GM21825 (cell line): ENCODE results near the gene JUP.

Experiments
- ATAC-seq: cut with Tn5 transposase; IDR thresholded peaks from one replicate; pipeline ENCODE4 v1.9.1; 2021; ENCODE audit warnings: mild to moderate bottlenecking, moderate library complexity; ENCODE audit not compliant: unreplicated experiment

Gene JUP

DNA sequence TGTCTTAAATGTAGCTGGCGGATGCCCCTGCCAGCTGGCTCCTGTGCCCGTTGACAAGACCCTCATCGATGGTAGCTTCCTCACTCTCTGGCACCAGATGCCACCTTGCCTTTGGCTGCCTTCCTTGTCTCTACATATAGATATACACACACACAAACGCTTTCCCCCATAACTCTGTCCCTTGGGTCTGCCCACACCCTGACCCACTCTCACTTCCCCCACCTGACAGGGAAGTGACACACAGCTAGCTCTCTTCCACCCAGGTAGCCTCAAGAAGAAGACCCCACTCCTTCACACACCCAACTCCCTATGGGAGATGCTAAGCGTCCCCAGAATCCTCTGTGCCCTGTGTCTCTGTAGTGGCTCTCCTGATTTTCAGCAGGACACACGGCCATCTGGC, 25.6 kb downstream of the JUP start:
- ATAC-seq: no peak

DNA sequence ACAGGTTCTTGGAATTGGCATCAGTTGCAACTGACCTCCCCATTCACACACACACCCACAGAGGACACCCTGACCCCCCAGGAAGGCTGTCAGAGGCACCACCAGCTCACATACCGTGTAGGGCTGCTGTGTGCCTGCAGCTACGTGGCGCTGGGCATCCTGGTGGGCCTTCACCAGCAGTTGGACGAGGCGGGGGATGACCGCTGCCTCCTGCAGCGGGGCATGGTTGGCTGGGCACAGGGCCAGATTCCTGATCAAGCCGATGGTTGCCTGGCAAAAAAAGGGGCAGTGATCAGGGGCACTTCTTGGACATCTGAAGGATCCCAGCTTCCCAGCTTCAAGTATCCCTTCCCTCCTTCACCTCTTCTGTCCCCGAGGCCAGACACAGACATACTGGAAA, 27.9 kb downstream of the JUP start:
- no peak for ATAC-seq

DNA sequence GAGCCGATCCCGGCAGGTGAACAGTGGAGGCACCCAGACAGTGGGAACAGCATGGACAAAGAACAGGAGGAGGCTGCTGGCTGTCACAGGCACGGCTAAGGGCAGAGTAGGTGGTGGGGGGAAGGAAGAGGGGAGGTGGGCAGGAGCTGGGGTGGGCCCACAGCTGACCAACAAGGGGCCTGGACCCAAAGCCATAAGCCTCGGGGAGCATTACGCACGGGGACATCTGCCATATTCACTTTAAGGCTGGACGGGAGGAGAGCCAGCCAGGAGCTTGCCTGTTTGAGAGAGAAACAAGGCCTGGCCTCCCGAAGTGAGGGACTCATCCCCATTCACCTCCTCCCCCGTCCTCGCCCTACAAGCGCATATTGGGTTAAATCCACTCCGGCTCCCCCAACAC, 32.4 kb downstream of the JUP start:
- ATAC-seq: no peak

DNA sequence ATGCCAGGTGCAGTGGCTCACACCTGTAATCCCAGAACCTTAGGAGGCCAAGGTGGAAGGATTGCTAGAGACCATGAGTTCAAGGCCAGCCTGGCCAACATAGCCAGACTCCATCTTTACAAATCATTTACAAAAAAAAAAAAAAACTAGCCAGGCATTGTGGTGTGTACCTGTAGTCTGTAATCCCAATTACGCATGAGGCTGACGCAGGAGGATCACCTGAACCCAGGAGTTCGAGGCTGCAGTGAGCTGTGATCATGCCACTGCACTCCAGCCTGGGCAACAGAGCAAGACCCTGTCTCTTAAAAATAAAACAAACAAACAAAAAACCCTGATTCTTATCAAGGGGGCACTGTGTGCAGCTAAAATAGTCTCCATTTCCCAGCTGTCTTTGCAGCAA, 35.2 kb downstream of the JUP start:
- no peak for ATAC-seq

DNA sequence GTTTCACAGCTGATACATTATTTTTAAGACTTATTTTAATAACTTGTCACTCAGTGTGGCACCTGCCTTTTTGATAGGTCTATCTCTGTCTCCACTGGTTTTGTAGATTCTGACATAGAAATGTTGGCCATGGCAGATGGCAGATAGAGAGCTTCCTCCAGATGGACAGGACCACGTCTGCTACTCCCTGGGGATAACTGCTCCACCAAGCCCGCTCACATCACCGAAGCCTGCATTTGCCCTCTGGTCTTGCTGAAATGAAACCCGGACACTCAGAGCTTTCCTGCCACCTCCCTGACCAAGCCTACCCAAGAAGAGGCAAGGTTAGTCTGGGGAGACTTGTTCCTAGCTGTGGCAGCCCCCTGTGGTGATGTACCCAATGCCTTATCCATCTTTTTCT, 35.6 kb downstream of the JUP start:
- ATAC-seq: no peak

DNA sequence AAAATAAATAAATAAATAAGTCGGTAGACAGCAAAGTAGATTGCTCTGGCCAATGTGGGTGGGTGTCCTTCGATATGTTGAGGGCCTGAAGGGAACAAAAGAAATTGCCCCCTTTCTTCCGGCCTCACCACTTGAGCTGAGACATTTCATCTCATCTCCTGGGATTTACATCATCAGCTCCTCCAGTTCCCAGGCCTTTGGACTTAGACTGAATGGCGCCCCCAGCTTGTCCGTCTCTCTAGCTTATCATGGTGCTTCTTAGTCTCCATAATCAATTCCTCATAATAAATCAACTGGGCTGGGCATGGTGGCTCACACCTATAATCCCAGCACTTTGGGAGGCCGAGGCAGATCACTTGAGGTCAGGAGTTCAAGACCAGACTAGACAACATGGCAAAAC, 38.2 kb downstream of the JUP start:
- no peak for ATAC-seq

DNA sequence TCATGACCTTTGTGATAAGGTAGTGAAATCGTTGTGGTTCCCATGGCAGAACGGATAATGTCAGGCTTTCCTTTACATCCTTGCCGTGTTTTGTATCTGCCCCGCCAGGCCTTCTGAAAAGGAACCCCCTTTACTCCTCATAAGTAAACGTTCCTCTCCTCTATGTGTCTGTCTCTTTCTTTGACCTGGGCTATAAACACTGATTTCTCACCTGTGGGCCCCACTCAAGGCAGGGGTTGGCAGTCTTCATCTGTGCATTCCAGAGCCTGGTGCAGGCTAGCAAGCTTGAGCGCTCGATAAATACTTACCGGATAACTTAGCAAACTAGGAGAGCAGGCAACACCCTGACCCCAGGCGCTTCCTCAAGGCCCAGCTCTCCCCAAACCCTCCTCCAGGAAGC, 44.8 kb downstream of the JUP start:
- ATAC-seq: no peak

DNA sequence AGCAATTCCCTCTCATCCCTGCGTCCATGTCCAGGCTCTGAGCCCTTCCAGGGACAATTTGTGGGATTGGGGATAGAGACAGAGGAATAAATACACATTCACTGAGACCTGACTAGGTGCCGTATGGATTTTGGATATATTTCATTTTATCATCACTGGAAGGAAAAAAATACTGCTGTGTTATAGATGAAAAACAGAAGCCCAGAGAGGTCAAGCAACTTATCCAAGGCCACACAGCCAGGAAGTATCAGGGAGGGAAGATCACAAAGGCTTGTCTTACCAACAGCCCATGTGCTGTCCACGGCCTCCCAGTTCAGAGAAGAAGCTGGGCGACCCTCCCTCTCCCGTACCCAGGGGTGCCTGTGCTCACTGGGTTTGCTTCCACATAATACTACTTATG, 46.0 kb downstream of the JUP start:
- no peak for ATAC-seq

GRCh38 chr17:41739661-41740352, 46.7 kb downstream of the JUP start:
- ATAC-seq: no peak

DNA sequence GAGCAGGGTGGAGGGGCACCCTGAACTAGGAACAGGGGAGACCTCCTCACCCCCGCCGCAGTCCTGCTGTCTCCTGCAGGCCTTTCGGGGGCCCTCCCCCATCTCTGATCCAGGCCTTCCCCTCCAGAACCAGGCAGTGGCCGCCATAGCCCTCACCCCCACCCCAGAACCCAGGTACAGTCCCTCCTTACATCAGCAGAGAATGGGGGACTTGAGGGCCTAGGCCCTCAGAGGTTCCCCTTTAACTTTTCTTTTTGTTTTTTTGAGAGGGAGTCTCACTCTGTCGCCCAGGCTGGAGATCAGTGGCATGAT, 47.8 kb downstream of the JUP start:
- ATAC-seq: no peak

GRCh38 chr17:41738077-41738800, 48.3 kb downstream of the JUP start:
- no peak for ATAC-seq

DNA sequence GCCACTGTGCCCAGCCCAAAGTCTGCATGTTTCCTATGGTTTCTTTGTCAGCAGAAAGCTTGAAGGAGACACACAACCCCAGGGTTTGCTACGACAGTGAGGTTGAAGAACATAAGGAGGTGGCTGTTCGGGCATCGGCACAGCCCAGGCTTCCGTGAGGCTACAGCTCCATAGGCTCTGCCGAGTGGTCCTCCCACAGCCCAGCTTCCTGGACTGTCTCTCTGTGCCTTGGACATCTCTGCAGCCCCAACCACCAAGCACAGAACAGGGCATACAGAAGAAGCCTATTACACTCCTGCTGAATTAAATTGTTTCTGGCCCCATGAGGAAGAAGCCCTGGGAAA, 48.9 kb downstream of the JUP start:
- no peak for ATAC-seq

- no peak for ATAC-seq
Observed at GRCh38 chr17:41736983-41737679, 49.4 kb downstream of the JUP start.

DNA sequence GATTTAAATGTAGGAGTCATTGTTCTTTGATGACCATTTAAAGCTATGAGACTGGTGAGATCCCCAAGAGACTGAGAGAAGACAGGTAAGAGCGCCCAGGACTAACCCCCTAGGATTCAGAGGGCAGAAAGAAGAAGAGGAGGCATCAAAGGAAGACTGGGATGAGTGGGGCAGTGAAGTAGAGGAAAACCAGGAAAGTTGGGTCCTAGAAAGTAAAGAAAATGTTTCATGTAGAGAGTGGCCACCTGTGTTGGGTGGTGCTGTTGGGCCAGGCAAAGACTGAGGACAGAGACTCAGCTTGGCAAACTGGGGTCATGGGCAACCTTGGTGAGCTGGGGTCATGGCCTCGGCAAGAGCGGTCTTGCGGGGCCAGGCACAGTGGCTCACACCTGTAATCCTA, 50.8 kb downstream of the JUP start:
- no peak for ATAC-seq

GRCh38 chr17:41734949-41735313, 51.6 kb downstream of the JUP start:
- no peak for ATAC-seq

- ATAC-seq: no peak
Observed at GRCh38 chr17:41734139-41734948, 52.2 kb downstream of the JUP start, which contains the start of gene HAP1. Gene HAP1 (minus strand): TSS chr17:41734643. CDS start chr17:41734634, 9 bp downstream.

- no peak for ATAC-seq
Observed at GRCh38 chr17:41733348-41734138, 53.0 kb downstream of the JUP start.

- ATAC-seq: no peak
Observed at GRCh38 chr17:41731836-41732235, 54.7 kb downstream of the JUP start.

- ATAC-seq: no peak
Observed at GRCh38 chr17:41730479-41730878, 56.0 kb downstream of the JUP start.

DNA sequence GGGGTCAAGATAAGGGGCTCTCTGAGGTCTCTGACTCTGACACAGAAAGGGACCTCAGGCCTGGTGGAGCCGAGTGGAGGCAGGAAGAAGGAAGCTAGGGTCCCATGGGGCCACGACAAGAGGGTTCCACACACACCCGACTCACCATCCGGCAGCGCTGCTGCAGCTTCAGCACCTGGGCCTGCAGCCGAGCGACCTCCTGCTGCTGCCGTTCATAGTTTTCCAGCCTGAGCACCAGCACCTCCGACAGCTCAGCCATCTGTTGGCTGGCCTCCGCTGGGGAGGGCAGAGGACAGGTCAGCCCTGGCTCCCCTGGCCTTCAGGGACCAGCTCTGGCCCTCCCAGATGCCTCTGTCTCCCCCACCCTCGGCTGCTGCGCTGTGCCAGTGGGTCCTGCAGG, 58.5 kb downstream of the JUP start:
- ATAC-seq: no peak

DNA sequence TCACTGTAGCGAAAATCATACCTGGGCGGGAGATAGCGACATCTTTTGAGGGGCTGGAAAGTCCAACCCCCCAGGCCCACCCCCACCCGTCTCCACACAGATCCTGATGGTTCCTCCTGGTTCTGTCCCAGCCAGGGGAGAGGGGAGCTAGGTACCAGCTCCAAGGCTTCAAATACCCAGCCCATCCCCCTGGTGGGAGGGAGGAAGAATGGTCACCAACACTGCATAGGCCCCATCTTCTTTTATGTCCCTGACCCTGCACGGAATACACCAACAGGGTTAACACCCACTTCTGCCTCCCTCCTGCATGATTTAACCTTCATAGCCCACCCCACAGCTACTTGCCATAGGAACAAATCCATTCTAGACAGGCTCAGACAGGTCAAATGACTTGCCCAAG, 61.4 kb downstream of the JUP start:
- ATAC-seq: no peak
